H9 (cell line): ENCODE data around the gene GRIK3. TPM values are rescaled to one million over a fixed set of nuclear protein-coding genes. Genes with fewer than 3 reads are reported as not detected.

Experiments
- DNase-seq: peaks from one replicate; pipeline ENCODE4 v3.0.0-alpha.2; 2017
- H2AFZ ChIP-seq: one replicate; pipeline ENCODE4 v1.6.1; 2013; ENCODE audit warnings: mild to moderate bottlenecking, low read length, control low read depth, moderate library complexity
- H2AK5ac ChIP-seq: 2 replicates; pipeline ENCODE4 v1.6.1; 2013; ENCODE audit warnings: low read length, control low read depth, mixed read lengths; ENCODE audit not compliant: insufficient read length
- H2BK120ac ChIP-seq: one replicate; pipeline ENCODE4 v1.6.1; 2013; ENCODE audit warnings: low read depth, mild to moderate bottlenecking, low read length, control low read depth, inconsistent platforms; ENCODE audit not compliant: poor library complexity, severe bottlenecking
- H2BK12ac ChIP-seq: 2 replicates; pipeline ENCODE4 v1.6.1; 2013; ENCODE audit warnings: low read length, control low read depth, mixed read lengths, low read depth; ENCODE audit not compliant: insufficient read length
- H2BK15ac ChIP-seq: 2 replicates; pipeline ENCODE4 v1.6.1; 2013; ENCODE audit warnings: low read depth, low read length, control low read depth
- H2BK20ac ChIP-seq: one replicate; pipeline ENCODE4 v1.6.1; 2013; ENCODE audit warnings: low read depth, mild to moderate bottlenecking, low read length, control low read depth, inconsistent platforms; ENCODE audit not compliant: poor library complexity, severe bottlenecking
- H2BK5ac ChIP-seq: 2 replicates; pipeline ENCODE4 v1.6.1; 2013; ENCODE audit warnings: low read length, control low read depth, mixed read lengths; ENCODE audit not compliant: insufficient read length
- H3K14ac ChIP-seq: 2 replicates; pipeline ENCODE4 v1.6.1; 2013; ENCODE audit warnings: low read length, control low read depth; ENCODE audit not compliant: insufficient read depth
- H3K18ac ChIP-seq: 2 replicates; pipeline ENCODE4 v1.6.1; 2013; ENCODE audit warnings: low read depth, mild to moderate bottlenecking, mixed read lengths, low read length, control low read depth; ENCODE audit not compliant: insufficient read length
- H3K23ac ChIP-seq: 2 replicates; pipeline ENCODE4 v1.6.1; 2013; ENCODE audit warnings: low read length, control low read depth, mixed read lengths, low read depth; ENCODE audit not compliant: insufficient read length
- H3K23me2 ChIP-seq: 2 replicates; pipeline ENCODE4 v1.6.1; 2013; ENCODE audit warnings: low read depth, mild to moderate bottlenecking, mixed read lengths, low read length, control low read depth; ENCODE audit not compliant: insufficient read length, poor library complexity, severe bottlenecking
- H3K27ac ChIP-seq: 2 replicates; pipeline ENCODE4 v1.5.1; 2013; ENCODE audit warnings: low read length, control low read depth, mixed read lengths, low read depth; ENCODE audit not compliant: insufficient read length
- H3K27me3 ChIP-seq: 2 replicates; pipeline ENCODE4 v1.6.1; 2013; ENCODE audit warnings: low read length, control low read depth, inconsistent platforms; ENCODE audit not compliant: insufficient read depth
- H3K4ac ChIP-seq: 2 replicates; pipeline ENCODE4 v1.6.1; 2013; ENCODE audit warnings: low read depth, mild to moderate bottlenecking, control low read depth, inconsistent platforms, low read length, moderate library complexity
- H3K4me1 ChIP-seq: 2 replicates; pipeline ENCODE4 v1.6.1; 2013; ENCODE audit warnings: low read length, control low read depth, inconsistent platforms; ENCODE audit not compliant: insufficient read depth
- H3K4me2 ChIP-seq: 2 replicates; pipeline ENCODE4 v1.6.1; 2013; ENCODE audit warnings: low read length, control low read depth, mixed read lengths; ENCODE audit not compliant: insufficient read length, insufficient read depth
- H3K56ac ChIP-seq: 2 replicates; pipeline ENCODE4 v1.6.1; 2013; ENCODE audit warnings: low read depth, mild to moderate bottlenecking, mixed read lengths, low read length, control low read depth; ENCODE audit not compliant: insufficient read length
- H3K79me1 ChIP-seq: 2 replicates; pipeline ENCODE4 v1.6.1; 2013; ENCODE audit warnings: low read depth, mild to moderate bottlenecking, moderate library complexity, low read length, control low read depth, inconsistent platforms; ENCODE audit not compliant: insufficient read depth, poor library complexity, severe bottlenecking
- H3K79me2 ChIP-seq: 2 replicates; pipeline ENCODE4 v1.6.1; 2013; ENCODE audit warnings: low read length, control low read depth, inconsistent platforms; ENCODE audit not compliant: insufficient read depth
- H3K9ac ChIP-seq: 2 replicates; pipeline ENCODE4 v1.6.1; 2013; ENCODE audit warnings: low read length, control low read depth, mixed read lengths; ENCODE audit not compliant: insufficient read length; ENCODE audit errors: extremely low read depth
- H3K9me3 ChIP-seq: one replicate; pipeline ENCODE4 v1.6.1; 2013; ENCODE audit warnings: low read depth, low read length, inconsistent platforms; ENCODE audit not compliant: control insufficient read depth
- H3T11ph ChIP-seq: one replicate; pipeline ENCODE4 v1.6.1; 2013; ENCODE audit warnings: mild to moderate bottlenecking, low read length, control low read depth, inconsistent platforms
- H4K20me1 ChIP-seq: one replicate; pipeline ENCODE4 v1.6.1; 2013; ENCODE audit not compliant: control insufficient read depth, insufficient read length, insufficient read depth
- H4K5ac ChIP-seq: 2 replicates; pipeline ENCODE4 v1.6.1; 2013; ENCODE audit warnings: low read depth, mild to moderate bottlenecking, mixed read lengths, low read length, control low read depth; ENCODE audit not compliant: insufficient read length
- H4K8ac ChIP-seq: replicated peaks from 2 replicates; pipeline ENCODE4 v1.6.1; 2013; ENCODE audit warnings: low read length, control low read depth, mixed read lengths, low read depth; ENCODE audit not compliant: insufficient read length
- H4K91ac ChIP-seq: 2 replicates; pipeline ENCODE4 v1.6.1; 2013; ENCODE audit warnings: low read depth, mild to moderate bottlenecking, moderate library complexity, mixed read lengths, low read length, control low read depth; ENCODE audit not compliant: insufficient read length
- H3K27ac Mint-ChIP-seq, 3 experiments: 2 replicates in 2 of 3; 3 replicates in 1 of 3; pipeline ENCODE4 v1.8.0; 2020 to 2021; ENCODE audit warnings: mixed read lengths in 3 of 3, mild to moderate bottlenecking in 1 of 3, moderate library complexity in 1 of 3
- H3K27me3 Mint-ChIP-seq: 2 replicates; pipeline ENCODE4 v1.8.0; 2021; ENCODE audit warnings: low read depth, mild to moderate bottlenecking, moderate library complexity, mixed read lengths
- H3K36me3 Mint-ChIP-seq, 3 experiments: 2 replicates in 2 of 3; 3 replicates in 1 of 3; pipeline ENCODE4 v1.8.0; 2020 to 2021; ENCODE audit warnings: low read depth in 3 of 3, mixed read lengths in 3 of 3; ENCODE audit not compliant: insufficient read depth in 1 of 3
- H3K4me1 Mint-ChIP-seq, 2 experiments: 2 replicates each; pipeline ENCODE4 v1.8.0; 2020; ENCODE audit warnings: mixed read lengths in 2 of 2
- H3K4me3 Mint-ChIP-seq, 2 experiments: 2 replicates in 1 of 2; 3 replicates in 1 of 2; pipeline ENCODE4 v1.8.0; 2020 to 2021; ENCODE audit warnings: mild to moderate bottlenecking in 2 of 2, mixed read lengths in 2 of 2, moderate library complexity in 1 of 2
- H3K9me3 Mint-ChIP-seq, 2 experiments: 2 replicates in 1 of 2; 3 replicates in 1 of 2; pipeline ENCODE4 v1.8.0; 2020; ENCODE audit warnings: mild to moderate bottlenecking in 2 of 2, mixed read lengths in 2 of 2, moderate library complexity in 1 of 2
- WGBS: extraction: QIAGEN DNeasy Blood & Tissue Kit; methylation state at CpG from one replicate; pipeline ENCODE4 v1.1.7; 2013; ENCODE audit warnings: missing lambda C conversion rate, low lambda C conversion rate, mixed read lengths; ENCODE audit not compliant: insufficient read length; ENCODE audit errors: extremely low coverage; 5-methylcytosine and 5-hydroxymethylcytosine counted together
- total RNA-seq: library from RNA; stranded (reverse); gene quantifications from 2 replicates; pipeline ENCODE4 v1.2.1, GENCODE V29; 2021
- TF ChIP-seq, protein P1 (sequence below): fragments of 200-600 bp; sonication (generic); conservative IDR thresholded peaks from 3 replicates; pipeline ENCODE4 v1.8.0; 2021; ENCODE audit warnings: antibody characterized with exemption, mild to moderate bottlenecking

The GRIK3 gene
- total RNA-seq, 1 experiment from 2014 or later: 1.7 TPM

DNA sequence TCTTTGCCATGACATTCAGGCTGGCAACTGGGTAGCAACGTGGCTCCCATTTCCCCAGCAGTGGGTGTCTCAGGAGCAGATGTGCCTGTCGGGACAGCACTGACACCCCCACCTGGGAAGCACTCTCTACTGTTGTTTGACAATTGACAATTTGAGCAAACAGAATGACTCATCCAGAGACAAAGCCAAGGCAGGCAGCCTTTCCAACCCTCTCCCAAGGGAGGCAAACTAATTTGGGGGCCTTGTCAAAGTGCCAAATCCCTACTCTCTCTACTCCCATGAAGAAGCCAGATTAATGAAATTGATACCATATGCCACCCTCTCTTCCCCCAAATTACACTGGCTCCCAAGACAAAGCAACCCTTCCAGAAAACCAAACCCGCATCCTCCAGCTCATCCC lies 65.6 kb downstream of the GRIK3 start:
- H3K79me1 ChIP-seq: no peaks in the 10 kb centered on the region
- H3K4me2 ChIP-seq: no peak overlapping the region
- H3K23me2 ChIP-seq: no peaks in the 10 kb centered on the region
- no CpG with 5 or more reads among the region's 3 CpGs for WGBS
- no peaks in the 10 kb centered on the region for H3K4me1 ChIP-seq
- no peak overlapping the region for H2BK120ac ChIP-seq
- H3K14ac ChIP-seq: peak overlapping the region; percentile 39; the same call in 1 of the 2 replicates
- H3K18ac ChIP-seq: no peak overlapping the region
- H3K56ac ChIP-seq: no peak overlapping the region
- H3K9ac ChIP-seq: no peak overlapping the region
- H4K20me1 ChIP-seq: no peaks in the 10 kb centered on the region
- H3K9me3 Mint-ChIP-seq: no peaks in the 10 kb centered on the region
- H3K36me3 Mint-ChIP-seq: no peaks in the 10 kb centered on the region
- H3K4ac ChIP-seq: no peak overlapping the region
- peak overlapping the region in 1 of 3 experiments; percentile 30; a peak in 1 of 7 replicates for H3K27ac Mint-ChIP-seq
- H4K5ac ChIP-seq: no peak overlapping the region
- no peak overlapping the region for H3T11ph ChIP-seq
- no peak overlapping the region for H4K8ac ChIP-seq
- H3K27me3 Mint-ChIP-seq: peaks cover 10% of the 10 kb centered on the region
- peaks cover 11 to 18% of the 10 kb centered on the region in 2 experiments for H3K4me1 Mint-ChIP-seq
- H3K27me3 ChIP-seq: no peaks in the 10 kb centered on the region
- H2BK5ac ChIP-seq: no peak overlapping the region
- H2AFZ ChIP-seq: no peak overlapping the region
- H3K4me3 Mint-ChIP-seq: no peak overlapping the region
- no peak overlapping the region for H3K23ac ChIP-seq
- no peak overlapping the region for H4K91ac ChIP-seq
- TF ChIP-seq, protein P1, sequence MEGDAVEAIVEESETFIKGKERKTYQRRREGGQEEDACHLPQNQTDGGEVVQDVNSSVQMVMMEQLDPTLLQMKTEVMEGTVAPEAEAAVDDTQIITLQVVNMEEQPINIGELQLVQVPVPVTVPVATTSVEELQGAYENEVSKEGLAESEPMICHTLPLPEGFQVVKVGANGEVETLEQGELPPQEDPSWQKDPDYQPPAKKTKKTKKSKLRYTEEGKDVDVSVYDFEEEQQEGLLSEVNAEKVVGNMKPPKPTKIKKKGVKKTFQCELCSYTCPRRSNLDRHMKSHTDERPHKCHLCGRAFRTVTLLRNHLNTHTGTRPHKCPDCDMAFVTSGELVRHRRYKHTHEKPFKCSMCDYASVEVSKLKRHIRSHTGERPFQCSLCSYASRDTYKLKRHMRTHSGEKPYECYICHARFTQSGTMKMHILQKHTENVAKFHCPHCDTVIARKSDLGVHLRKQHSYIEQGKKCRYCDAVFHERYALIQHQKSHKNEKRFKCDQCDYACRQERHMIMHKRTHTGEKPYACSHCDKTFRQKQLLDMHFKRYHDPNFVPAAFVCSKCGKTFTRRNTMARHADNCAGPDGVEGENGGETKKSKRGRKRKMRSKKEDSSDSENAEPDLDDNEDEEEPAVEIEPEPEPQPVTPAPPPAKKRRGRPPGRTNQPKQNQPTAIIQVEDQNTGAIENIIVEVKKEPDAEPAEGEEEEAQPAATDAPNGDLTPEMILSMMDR: no peak
- no peak overlapping the region for H3K27ac ChIP-seq
- no peak for DNase-seq
- no peak overlapping the region for H2BK12ac ChIP-seq
- no peak overlapping the region for H2AK5ac ChIP-seq
- no peak overlapping the region for H2BK15ac ChIP-seq
- H3K9me3 ChIP-seq: no peaks in the 10 kb centered on the region
- no peaks in the 10 kb centered on the region for H3K79me2 ChIP-seq
- no peak overlapping the region for H2BK20ac ChIP-seq
